ENCODE data around the gene SLC38A7. TPM values are rescaled to one million over a fixed set of nuclear protein-coding genes. Genes with fewer than 3 reads are reported as not detected.

SLC38A7 gene
- total and polyA plus RNA-seq, 2 of the 13 experiments (the other 11 are each of a cell fraction or from before 2014, with no cell fraction given), result 13.2 to 14.1 TPM

GRCh38 chr16:58629733-58630640 is 54.6 kb downstream of the SLC38A7 start, which contains the start of gene CNOT1 (continued):
- TF ChIP-seq ZSCAN31 (CRISPR knock-in tag; IDR thresholded peaks at IDR 0.05; ENCODE audit: low read depth), result peak; percentile 74; the same call in 1 of the 2 replicates
- peak; percentile 90 for TF ChIP-seq MAZ (IDR thresholded peaks at IDR 0.05; ENCODE audit: borderline replicate concordance, low read depth, low read length)
- TF ChIP-seq MAZ (CRISPR knock-in tag; IDR thresholded peaks at IDR 0.05; ENCODE audit: low read depth), result peak; percentile 71
- TF ChIP-seq SIN3B (IDR thresholded peaks at IDR 0.05; ENCODE audit: low read length), result peak; percentile 19; the same call in 1 of the 2 replicates
- 0 out of 2 replicates have a peak, but pooled peaks have one; percentile 32 for TF ChIP-seq ETS1 (CRISPR knock-in tag; IDR thresholded peaks at IDR 0.05)
- TF ChIP-seq ZNF672 (CRISPR knock-in tag; IDR thresholded peaks at IDR 0.05), result no peak
- no peak for TF ChIP-seq ZKSCAN1 (IDR thresholded peaks at IDR 0.05; ENCODE audit: low read length)
- peak; percentile 71 for TF ChIP-seq PAXIP1 (CRISPR knock-in tag; conservative IDR thresholded peaks at IDR 0.05)
- TF ChIP-seq RBM39 (IDR thresholded peaks at IDR 0.05; ENCODE audit: low read depth, low read length, poor library complexity, severe bottlenecking), result peak; percentile 62
- TF ChIP-seq KMT2B (CRISPR knock-in tag; IDR thresholded peaks at IDR 0.05), result peak; percentile 86
- peak; percentile 96 for TF ChIP-seq POLR2G (IDR thresholded peaks at IDR 0.05; ENCODE audit: low read depth, low read length)
- peak; percentile 83 for TF ChIP-seq XRCC5 (optimal IDR thresholded peaks at IDR 0.05; ENCODE audit: low read length)
- no peak for TF ChIP-seq HOXA7 (CRISPR knock-in tag; IDR thresholded peaks at IDR 0.05)
- peak; percentile 94; the same call in 1 of the 2 replicates for TF ChIP-seq HOXA5 (CRISPR knock-in tag; IDR thresholded peaks at IDR 0.05)
- TF ChIP-seq THAP9 (CRISPR knock-in tag; IDR thresholded peaks at IDR 0.05; ENCODE audit: borderline replicate concordance), result peak; percentile 94
- no peak for TF ChIP-seq PAX8 (CRISPR knock-in tag; IDR thresholded peaks at IDR 0.05; ENCODE audit: borderline replicate concordance)
- TF ChIP-seq ZZZ3 (CRISPR knock-in tag; IDR thresholded peaks at IDR 0.05; ENCODE audit: borderline replicate concordance), result no peak; the same call in 1 of the 2 replicates
- TF ChIP-seq PRMT3 (CRISPR knock-in tag; IDR thresholded peaks at IDR 0.05; ENCODE audit: borderline replicate concordance, low read depth), result peak; percentile 59; the same call in 1 of the 2 replicates
- TF ChIP-seq KAT7 (CRISPR knock-in tag; IDR thresholded peaks at IDR 0.05; ENCODE audit: borderline replicate concordance), result peak; percentile 63; the same call in 1 of the 2 replicates

All from HepG2 (cell line).